Left ventricle myocardium inferior (tissue), 1 donor: ENCODE data around the gene CPSF4. TPM values are rescaled to one million over a fixed set of nuclear protein-coding genes. Genes with fewer than 3 reads are reported as not detected.
"Not testable (repeated sequence)": the region's sequence is repeated elsewhere in the genome, so short reads cannot be mapped to it uniquely, and the experiment has no call there.

Experiments
- DNase-seq: peaks from one replicate; pipeline ENCODE4 v3.0.0-alpha.2; 2020
- H3K27ac ChIP-seq: fragments of 200-600 bp; replicated peaks from 2 replicates; pipeline ENCODE4 v1.8.0; 2021
- H3K27me3 ChIP-seq: fragments of 200-600 bp; 2 replicates; pipeline ENCODE4 v1.8.0; 2021; ENCODE audit warnings: low read depth
- H3K36me3 ChIP-seq: fragments of 200-600 bp; 2 replicates; pipeline ENCODE4 v1.8.0; 2021
- H3K4me1 ChIP-seq: fragments of 200-600 bp; 2 replicates; pipeline ENCODE4 v1.8.0; 2021
- H3K4me3 ChIP-seq: fragments of 200-600 bp; 2 replicates; pipeline ENCODE4 v1.8.0; 2021; ENCODE audit warnings: mild to moderate bottlenecking, moderate library complexity
- H3K9me3 ChIP-seq: fragments of 200-600 bp; replicated peaks from 2 replicates; pipeline ENCODE4 v1.8.0; 2021
- intact Hi-C: fragments of 100-400 bp; cut with micrococcal nuclease; formaldehyde crosslinking; loops from one replicate; pipeline ENCODE4 v1.11.0; 2022
- total RNA-seq: library from RNA; stranded (reverse); fragmentation: NEBNext Ultra II Directional; extraction: Animal tissue kit (Norgen Biotek cat#: 25700); gene quantifications from one replicate; pipeline ENCODE4 v1.2.1, GENCODE V29; 2021
- TF ChIP-seq, protein P1 (sequence below): fragments of 200-600 bp; IDR thresholded peaks from 2 replicates; pipeline ENCODE4 v1.8.0; 2021; ENCODE audit warnings: antibody characterized with exemption, mild to moderate bottlenecking, borderline replicate concordance
- donor health status: DM: no; HTN: yes; CAD: no; lungs with severe emphysema.

CPSF4 gene
- total RNA-seq, 1 donor from 2014 or later, result 17.9 TPM

DNA sequence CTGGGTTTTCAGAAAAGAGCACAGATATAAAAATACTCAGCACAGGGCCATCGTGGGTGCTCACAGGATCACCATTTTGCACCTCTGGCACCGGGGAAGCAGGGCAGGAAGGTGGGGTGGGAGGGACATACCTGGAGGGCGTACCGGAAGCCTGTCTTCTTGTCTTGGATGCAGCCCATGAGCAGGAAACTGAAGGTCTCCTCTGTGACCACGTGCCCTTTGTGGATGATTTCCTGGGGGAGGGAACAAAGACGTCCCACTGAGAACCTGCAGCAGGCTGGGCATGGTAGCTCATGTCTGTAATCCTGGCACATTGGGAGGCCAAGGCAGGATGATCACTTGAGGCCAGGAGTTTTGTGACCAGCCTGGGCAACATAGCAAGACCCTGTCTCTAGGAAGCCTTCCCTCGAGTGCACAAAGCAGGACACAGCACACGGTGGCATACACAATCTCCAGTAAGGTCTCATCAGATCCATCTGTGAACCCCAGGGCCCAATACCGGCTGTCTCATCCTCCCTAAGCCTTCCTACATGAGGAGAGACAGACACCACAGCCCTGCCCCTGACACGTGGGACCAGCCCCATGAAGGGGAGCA lies 9.7 kb upstream of the CPSF4 start:
- Histone ChIP-seq H3K36me3 (peaks cover 75% of the 10 kb centered on the region), H3K4me3 (no peak overlapping the region), H3K27me3 (no peaks in the 10 kb centered on the region), H3K4me1 (no peaks in the 10 kb centered on the region), H3K27ac (no peak overlapping the region), H3K9me3 (no peaks in the 10 kb centered on the region)
- TF ChIP-seq, protein P1, sequence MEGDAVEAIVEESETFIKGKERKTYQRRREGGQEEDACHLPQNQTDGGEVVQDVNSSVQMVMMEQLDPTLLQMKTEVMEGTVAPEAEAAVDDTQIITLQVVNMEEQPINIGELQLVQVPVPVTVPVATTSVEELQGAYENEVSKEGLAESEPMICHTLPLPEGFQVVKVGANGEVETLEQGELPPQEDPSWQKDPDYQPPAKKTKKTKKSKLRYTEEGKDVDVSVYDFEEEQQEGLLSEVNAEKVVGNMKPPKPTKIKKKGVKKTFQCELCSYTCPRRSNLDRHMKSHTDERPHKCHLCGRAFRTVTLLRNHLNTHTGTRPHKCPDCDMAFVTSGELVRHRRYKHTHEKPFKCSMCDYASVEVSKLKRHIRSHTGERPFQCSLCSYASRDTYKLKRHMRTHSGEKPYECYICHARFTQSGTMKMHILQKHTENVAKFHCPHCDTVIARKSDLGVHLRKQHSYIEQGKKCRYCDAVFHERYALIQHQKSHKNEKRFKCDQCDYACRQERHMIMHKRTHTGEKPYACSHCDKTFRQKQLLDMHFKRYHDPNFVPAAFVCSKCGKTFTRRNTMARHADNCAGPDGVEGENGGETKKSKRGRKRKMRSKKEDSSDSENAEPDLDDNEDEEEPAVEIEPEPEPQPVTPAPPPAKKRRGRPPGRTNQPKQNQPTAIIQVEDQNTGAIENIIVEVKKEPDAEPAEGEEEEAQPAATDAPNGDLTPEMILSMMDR, result no peak
- intact Hi-C loops, result no loop called here
- DNase-seq, result no peak

DNA sequence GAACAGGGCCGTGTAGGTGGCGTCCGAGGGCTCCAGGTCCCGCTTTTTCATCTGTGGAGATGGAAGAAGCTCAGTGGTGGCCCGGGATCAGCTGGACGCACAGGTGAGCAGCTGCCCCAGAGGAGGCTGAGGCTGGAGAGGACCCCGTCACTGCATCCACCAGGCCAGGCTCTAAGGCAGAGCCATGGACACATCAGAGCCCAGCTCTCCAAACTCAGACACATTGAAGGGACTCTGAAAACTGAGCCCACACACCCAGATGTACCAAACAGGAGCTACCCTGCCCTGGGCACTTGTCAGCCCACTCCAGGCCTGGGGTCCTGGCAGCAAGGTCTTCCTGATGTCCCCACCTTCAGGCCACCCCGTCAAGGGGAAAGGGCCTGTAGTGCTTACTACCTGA lies 9.0 kb upstream of the CPSF4 start:
- Histone ChIP-seq H3K27me3 (no peaks in the 10 kb centered on the region), H3K9me3 (no peaks in the 10 kb centered on the region), H3K27ac (no peak overlapping the region), H3K4me3 (no peak overlapping the region), H3K36me3 (peaks cover 75% of the 10 kb centered on the region), H3K4me1 (no peaks in the 10 kb centered on the region)
- no peak for DNase-seq
- intact Hi-C loops, result no loop called here
- TF ChIP-seq, protein P1, result no peak

GRCh38 chr7:99431756-99432540 lies 6.8 kb upstream of the CPSF4 start:
- H3K4me3 ChIP-seq, H3K4me1 ChIP-seq, H3K27me3 ChIP-seq, H3K9me3 ChIP-seq, DNase-seq, H3K27ac ChIP-seq, intact Hi-C loops: not testable (repeated sequence)
- H3K36me3 ChIP-seq, result peaks cover 74% of the 10 kb centered on the region

GRCh38 chr7:99433158-99433557 lies 5.6 kb upstream of the CPSF4 start:
- H3K27ac ChIP-seq, result no peak overlapping the region
- no peaks in the 10 kb centered on the region for H3K9me3 ChIP-seq
- H3K36me3 ChIP-seq, result peaks cover 70% of the 10 kb centered on the region
- H3K4me1 ChIP-seq, result peaks cover 9% of the 10 kb centered on the region
- H3K4me3 ChIP-seq, result no peak overlapping the region
- TF ChIP-seq, protein P1, result no peak
- DNase-seq, result no peak
- intact Hi-C loops, result no loop called here
- H3K27me3 ChIP-seq, result no peaks in the 10 kb centered on the region

DNA sequence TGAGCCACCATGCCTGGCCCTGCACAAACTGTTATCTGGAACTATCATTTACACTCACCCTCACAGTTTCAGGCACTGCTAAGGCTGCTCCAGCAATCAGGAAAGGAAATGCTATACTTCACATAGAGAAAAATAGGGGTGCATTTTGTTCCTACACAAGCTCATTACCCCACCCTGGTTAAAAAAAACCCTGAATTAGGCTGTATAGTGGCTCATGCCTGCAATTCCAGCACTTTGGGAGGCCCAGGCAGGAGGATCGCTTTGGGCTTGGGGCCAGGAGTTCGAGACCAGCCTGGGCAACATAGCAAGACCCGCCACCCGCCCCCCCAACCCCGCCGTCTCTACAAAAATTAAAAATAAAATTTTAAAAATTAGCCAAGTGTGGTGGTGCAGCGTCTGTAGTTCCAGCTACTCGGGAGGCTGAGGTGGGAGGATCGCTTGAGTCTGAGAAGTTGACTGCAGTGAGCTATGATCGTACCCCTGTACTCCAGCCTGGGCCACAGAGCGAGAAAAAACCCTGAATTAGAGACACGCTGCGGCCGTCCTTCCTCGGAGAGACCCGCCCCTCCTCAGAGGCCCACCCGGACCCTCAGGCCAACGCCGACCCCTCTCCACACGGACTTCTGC lies 684 bp upstream of the CPSF4 start:
- no peak for DNase-seq
- peaks cover 39% of the 10 kb centered on the region for H3K4me1 ChIP-seq
- intact Hi-C loops, result no loop called here
- H3K36me3 ChIP-seq, result peaks cover 30% of the 10 kb centered on the region
- peak overlapping the region; percentile 85 for H3K27ac ChIP-seq
- TF ChIP-seq, protein P1, result no peak
- H3K9me3 ChIP-seq, result no peaks in the 10 kb centered on the region
- H3K27me3 ChIP-seq, result no peaks in the 10 kb centered on the region
- H3K4me3 ChIP-seq, result peak overlapping the region; percentile 93

GRCh38 chr7:99440195-99440594 lies 1.5 kb downstream of the CPSF4 start:
- no peaks in the 10 kb centered on the region for H3K27me3 ChIP-seq
- H3K36me3 ChIP-seq, result peaks cover 30% of the 10 kb centered on the region
- H3K4me1 ChIP-seq, result peaks cover 39% of the 10 kb centered on the region
- intact Hi-C loops, result no loop called here
- TF ChIP-seq, protein P1, result no peak
- no peaks in the 10 kb centered on the region for H3K9me3 ChIP-seq
- no peak for DNase-seq
- H3K27ac ChIP-seq, result no peak overlapping the region
- peak overlapping the region; percentile 93 for H3K4me3 ChIP-seq
